Measurements from ENCODE around the gene ACTA2. TPM values are rescaled to one million over a fixed set of nuclear protein-coding genes. Genes with fewer than 3 reads are reported as not detected.

The ACTA2 gene
- 1.5 and 2.4 TPM in 2 replicates for total RNA-seq

- Mint-ChIP-seq H3K4me1 (peaks cover 2% of the 10 kb centered on the region), H3K27ac (no peak within 1 kb of the TSS), H3K27me3 (no peaks in the 10 kb centered on the region), H3K36me3 (ENCODE audit: low read depth) (peaks cover 13% of the 10 kb centered on the region), H3K9me3 (peaks cover 7% of the 10 kb centered on the region), H3K4me3 (no peak within 1 kb of the TSS)
- intact Hi-C loops (cut with micrococcal nuclease), result no loop called here
- DNase-seq (no peak), ATAC-seq (ENCODE audit: low read depth) (no peak)
- POLR2A ChIA-PET, result no interaction called here
- no peak for TF ChIP-seq CTCF (IDR thresholded peaks at IDR 0.05)
- CTCF ChIA-PET, result no interaction called here
Measured at GRCh38 chr10:88952647-88953111, at the start of gene ACTA2. Gene ACTA2 (minus strand): TSS chr10:88952773. CDS start chr10:88948930, 3,843 bp downstream.

DNA sequence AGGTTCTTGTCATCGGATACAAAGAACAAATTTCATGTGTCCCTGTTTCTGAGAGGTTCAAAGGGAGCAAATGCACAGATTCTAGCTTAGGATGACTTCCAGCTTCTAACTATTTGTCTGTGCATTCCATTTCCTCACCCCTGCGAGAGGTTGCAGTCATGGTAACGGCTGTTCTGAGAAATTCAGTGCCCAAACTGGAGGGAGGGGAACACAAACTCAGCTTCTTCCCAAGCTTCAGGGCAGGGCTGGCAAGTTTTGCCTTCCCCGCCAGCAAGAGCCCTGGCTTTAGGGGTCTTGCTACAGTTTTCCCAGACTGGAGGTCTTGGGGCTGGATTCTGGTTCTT is 49.1 kb upstream of the ACTA2 start:
- no peak overlapping the region for H3K4me3 Mint-ChIP-seq
- ChIA-PET POLR2A (interaction anchor here (0.7 to 1.4 kb wide), 3 partner anchors 11 to 737 kb away, joined by 4 to 12 read pairs (median 5); partner anchors contain the start of gene FAS), CTCF (no interaction called here)
- intact Hi-C loops (cut with micrococcal nuclease), result no loop called here
- peaks cover 41% of the 10 kb centered on the region for H3K4me1 Mint-ChIP-seq
- no peak overlapping the region for H3K27ac Mint-ChIP-seq
- no peak for TF ChIP-seq CTCF (IDR thresholded peaks at IDR 0.05)
- H3K27me3 Mint-ChIP-seq, result no peaks in the 10 kb centered on the region
- H3K36me3 Mint-ChIP-seq (ENCODE audit: low read depth), result peaks cover 6% of the 10 kb centered on the region
- DNase-seq (no peak), ATAC-seq (ENCODE audit: low read depth) (no peak)
- no peaks in the 10 kb centered on the region for H3K9me3 Mint-ChIP-seq

- peaks cover 45% of the 10 kb centered on the region for H3K4me1 Mint-ChIP-seq
- no peak for TF ChIP-seq CTCF (IDR thresholded peaks at IDR 0.05)
Measured at GRCh38 chr10:89001024-89001728, 48.6 kb upstream of the ACTA2 start.

GRCh38 chr10:88999625-89000024 is 47.1 kb upstream of the ACTA2 start:
- ATAC-seq (ENCODE audit: low read depth) (no peak), DNase-seq (no peak)
- ChIA-PET POLR2A (interaction anchor here (1.5 kb wide), 1 partner anchor 9 kb away, joined by 6 read pairs; the partner anchor contains the start of gene FAS), CTCF (interaction anchor here (1.0 to 2.0 kb wide), 2 partner anchors 9 to 216 kb away, joined by 3 to 6 read pairs; partner anchors contain the start of gene FAS)
- H3K27me3 Mint-ChIP-seq, result no peaks in the 10 kb centered on the region
- peaks cover 57% of the 10 kb centered on the region for H3K4me1 Mint-ChIP-seq
- H3K27ac Mint-ChIP-seq, result no peak overlapping the region
- H3K4me3 Mint-ChIP-seq, result no peak overlapping the region
- H3K9me3 Mint-ChIP-seq, result no peaks in the 10 kb centered on the region
- TF ChIP-seq CTCF (IDR thresholded peaks at IDR 0.05), result no peak
- intact Hi-C loops (cut with micrococcal nuclease), result loop anchor here (10.0 kb wide), 1 partner anchor 705 kb away; the partner anchor contains the start of gene KIF20B
- H3K36me3 Mint-ChIP-seq (ENCODE audit: low read depth), result peaks cover 5% of the 10 kb centered on the region

More at GRCh38 chr10:89001024-89001728, 48.6 kb upstream of the ACTA2 start:
- no peaks in the 10 kb centered on the region for H3K27me3 Mint-ChIP-seq
- H3K27ac Mint-ChIP-seq, result peak overlapping the region; percentile 4
- ATAC-seq (ENCODE audit: low read depth) (no peak), DNase-seq (no peak)
- H3K4me3 Mint-ChIP-seq, result peak overlapping the region; percentile 28
- H3K36me3 Mint-ChIP-seq (ENCODE audit: low read depth), result peaks cover 6% of the 10 kb centered on the region
- ChIA-PET POLR2A (interaction anchor here (0.6 to 1.4 kb wide), 4 partner anchors 10 to 738 kb away, joined by 4 to 12 read pairs (median 4); partner anchors contain the start of gene FAS), CTCF (no interaction called here)
- H3K9me3 Mint-ChIP-seq, result no peaks in the 10 kb centered on the region
- intact Hi-C loops (cut with micrococcal nuclease), result no loop called here

- Mint-ChIP-seq H3K36me3 (ENCODE audit: low read depth) (no peaks in the 10 kb centered on the region), H3K9me3 (no peaks in the 10 kb centered on the region), H3K27ac (peak overlapping the region; percentile 9), H3K27me3 (no peaks in the 10 kb centered on the region), H3K4me3 (peak overlapping the region; percentile 0), H3K4me1 (peaks cover 57% of the 10 kb centered on the region)
- TF ChIP-seq CTCF (IDR thresholded peaks at IDR 0.05), result no peak
- ATAC-seq (ENCODE audit: low read depth) (peak; percentile 80), DNase-seq (no peak)
- intact Hi-C loops (cut with micrococcal nuclease), result loop anchor here (10.0 kb wide), 1 partner anchor 708 kb away; the partner anchor contains the start of gene KIF20B
- POLR2A ChIA-PET, result no interaction called here
- CTCF ChIA-PET, result interaction anchor here (0.9 kb wide), 1 partner anchor 64 kb away, joined by 3 read pairs; no protein-coding TSS in a partner anchor
Measured at GRCh38 chr10:88996927-88997326, 44.4 kb upstream of the ACTA2 start.

Data from activated B cell treated with CpG ODN at 0.5 μM for 24 hours (primary cell).